Lung (tissue), 12 donors: ENCODE measurements around the gene TIMM8B. TPM values are rescaled to one million over a fixed set of nuclear protein-coding genes. Genes with fewer than 3 reads are reported as not detected.

Experiments used
- ATAC-seq: fragments of 200-7000 bp; cut with Tn5 transposase; one replicate; pipeline ENCODE4 v1.9.1; 2020; ENCODE audit warnings: moderate number of reproducible peaks; ENCODE audit not compliant: insufficient read depth, low FRiP score
- DNase-seq, 3 donors: peaks; one replicate each; pipeline ENCODE4 v3.0.0-alpha.2; 2013 to 2017
- H3K27ac ChIP-seq, 2 donors: one replicate each; pipeline ENCODE4 v1.5.1; 2013; ENCODE audit warnings: mild to moderate bottlenecking in 2 of 2, moderate library complexity in 2 of 2, control low read depth in 1 of 2, inconsistent platforms in 1 of 2, low read depth in 1 of 2, low read length in 1 of 2
- H3K27me3 ChIP-seq, 3 donors: one replicate each; pipeline ENCODE4 v1.5.1; 2013; ENCODE audit warnings: low read length in 2 of 3; ENCODE audit not compliant: control insufficient read depth in 3 of 3, insufficient read depth in 3 of 3
- H3K36me3 ChIP-seq, 4 donors: one replicate each; pipeline ENCODE4 v1.5.1; 2013; ENCODE audit warnings: low read length in 4 of 4, mild to moderate bottlenecking in 1 of 4, moderate library complexity in 1 of 4; ENCODE audit not compliant: control insufficient read depth in 4 of 4, insufficient read depth in 4 of 4
- H3K4me1 ChIP-seq, 5 donors: one replicate each; pipeline ENCODE4 v1.5.1; 2013; ENCODE audit warnings: low read length in 5 of 5, mild to moderate bottlenecking in 2 of 5, moderate library complexity in 1 of 5; ENCODE audit not compliant: control insufficient read depth in 5 of 5, insufficient read depth in 5 of 5
- H3K4me3 ChIP-seq: one replicate; pipeline ENCODE4 v1.5.1; 2013; ENCODE audit warnings: mild to moderate bottlenecking, control low read depth, moderate library complexity
- H3K9ac ChIP-seq, 2 donors: one replicate each; pipeline ENCODE4 v1.5.1; 2013; ENCODE audit warnings: low read length in 2 of 2, control low read depth in 1 of 2; ENCODE audit not compliant: insufficient read depth in 1 of 2
- H3K9me3 ChIP-seq, 4 donors: one replicate each; pipeline ENCODE4 v1.5.1; 2013; ENCODE audit warnings: low read length in 3 of 4, mild to moderate bottlenecking in 1 of 4, moderate library complexity in 1 of 4; ENCODE audit not compliant: control insufficient read depth in 4 of 4, insufficient read depth in 3 of 4
- CTCF ChIP-seq: IDR thresholded peaks from 2 replicates; pipeline ENCODE4 v1.5.1; 2012; ENCODE audit warnings: mild to moderate bottlenecking; ENCODE audit errors: control extremely low read depth, extremely low read depth
- WGBS, 2 donors: extraction: QIAGEN DNeasy Blood & Tissue Kit; methylation state at CpG; one replicate each; pipeline ENCODE4 v1.1.7; 2013; 5-methylcytosine and 5-hydroxymethylcytosine counted together
- polyA plus RNA-seq, 2 donors: library from polyadenylated mRNA; stranded (reverse); fragments of 200-250 nt; gene quantifications; one replicate each; pipeline ENCODE4 v1.2.1, GENCODE V29; 2013
- total RNA-seq, 2 donors: library from RNA; depleted of rRNA in 1 of 2; stranded (reverse); fragments of >200 nt in 1 of 2; gene quantifications; one replicate each; pipeline ENCODE4 v1.2.1, GENCODE V29; 2014 to 2021
- donor health status: control.
- donor health status: control.
- donor health status: Bipolar disorder and iron deficiency.
- donor health status: healthy.
- donor health status: DM: yes; HTN: yes; CAD: no.

The TIMM8B gene
- total and polyA plus RNA-seq, 4 donors: 33.9 to 137 (median 86.0) TPM

GRCh38 chr11:112087212-112087611 is 656 bp upstream of the TIMM8B start:
- H3K4me1 ChIP-seq: peaks cover 0 to 22% (median 8%) of the 10 kb centered on the region in 5 donors
- TF ChIP-seq CTCF: no peak
- WGBS, 2 donors: 19 to 20% methylated on average over 10 of the region's 10 CpGs
- DNase-seq (peak in 1 of 3 donors; percentile 3), ATAC-seq (no peak)
- peaks cover 13 to 53% (median 47%) of the 10 kb centered on the region in 4 donors for H3K36me3 ChIP-seq
- H3K27me3 ChIP-seq: no peaks in the 10 kb centered on the region
- H3K9ac ChIP-seq: peak overlapping the region; percentile 78 to 97
- H3K27ac ChIP-seq: peak overlapping the region; percentile 86 to 87
- H3K9me3 ChIP-seq: no peaks in the 10 kb centered on the region
- peak overlapping the region; percentile 98 for H3K4me3 ChIP-seq

- 5 to 8% methylated on average over 19 of the region's 19 CpGs for WGBS, 2 donors
Observed at GRCh38 chr11:112085822-112086421, 634 bp downstream of the TIMM8B start.

DNA sequence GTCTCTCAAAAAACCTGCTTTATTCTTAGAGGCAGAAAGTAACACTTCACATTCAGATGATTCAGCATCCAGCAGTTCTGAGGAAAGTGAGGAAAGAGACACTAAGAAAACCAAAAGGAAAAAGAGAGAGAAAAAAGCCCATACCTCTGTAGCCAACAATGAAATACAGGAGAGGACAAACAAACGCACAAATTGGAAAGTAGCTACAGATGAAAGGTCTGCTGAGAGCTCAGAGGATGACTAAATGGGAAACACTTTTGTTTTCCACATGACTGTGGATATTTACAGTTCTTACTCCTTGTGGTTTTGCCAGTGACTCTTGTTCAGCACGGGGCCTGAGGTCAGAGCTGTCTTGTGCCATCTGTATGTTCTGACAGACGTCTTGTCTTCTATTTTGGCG is 3.8 kb downstream of the TIMM8B start:
- no peak for TF ChIP-seq CTCF
- Histone ChIP-seq H3K27me3 (no peaks in the 10 kb centered on the region), H3K27ac (peak overlapping the region in 1 of 2 donors; percentile 62), H3K9me3 (no peaks in the 10 kb centered on the region), H3K36me3 (peaks cover 17 to 49% (median 45%) of the 10 kb centered on the region in 4 donors), H3K4me3 (no peak overlapping the region), H3K9ac (no peak overlapping the region), H3K4me1 (peaks cover 0 to 14% (median 6%) of the 10 kb centered on the region in 5 donors)
- no peak for DNase-seq
- no peak for ATAC-seq
- WGBS, 2 donors: 72 to 76% methylated on average over 4 of the region's 4 CpGs

More at GRCh38 chr11:112085822-112086421, 634 bp downstream of the TIMM8B start:
- H3K9me3 ChIP-seq: no peaks in the 10 kb centered on the region
- peak; percentile 29 for ATAC-seq
- H3K4me3 ChIP-seq: peak overlapping the region; percentile 98
- peak in 1 of 3 donors; percentile 42 for DNase-seq
- TF ChIP-seq CTCF: no peak
- H3K36me3 ChIP-seq: peaks cover 11 to 51% (median 39%) of the 10 kb centered on the region in 4 donors
- peak overlapping the region; percentile 69 to 97 for H3K9ac ChIP-seq
- H3K27ac ChIP-seq: peak overlapping the region; percentile 73 to 87
- H3K4me1 ChIP-seq: peaks cover 0 to 22% (median 8%) of the 10 kb centered on the region in 5 donors
- H3K27me3 ChIP-seq: no peaks in the 10 kb centered on the region
